BJ (cell line): Measurements from ENCODE around the gene CEP170. TPM values are rescaled to one million over a fixed set of nuclear protein-coding genes. Genes with fewer than 3 reads are reported as not detected.

ENCODE experiments used
- CTCF ChIA-PET: fragments of 350-600 bp; formaldehyde crosslinking; extraction: SDS; loops from one replicate; lab custom pipeline; 2021; ENCODE audit warnings: antibody characterized with exemption, inconsistent platforms; lab: Yijun Ruan, JAX
- POLR2A ChIA-PET: fragments of 300-600 bp; sonication (Branson Sonifier 250); formaldehyde crosslinking; extraction: SDS; loops from one replicate; lab custom pipeline; 2021; ENCODE audit warnings: antibody characterized with exemption; lab: Charles Lee
- DNase-seq: peaks from one replicate; pipeline ENCODE4 v3.0.0-alpha.2; 2011; ENCODE audit warnings: low read depth
- H3K27me3 ChIP-seq: 2 replicates; pipeline ENCODE4 v1.6.0; 2011; ENCODE audit warnings: low read length; ENCODE audit not compliant: control insufficient read depth, insufficient read depth
- H3K36me3 ChIP-seq: 2 replicates; pipeline ENCODE4 v1.5.1; 2011; ENCODE audit warnings: low read length; ENCODE audit not compliant: control insufficient read depth, insufficient read depth
- H3K4me3 ChIP-seq: 2 replicates; pipeline ENCODE4 v1.5.1; 2011; ENCODE audit warnings: low read depth, mild to moderate bottlenecking, control low read depth, low read length
- polyA plus RNA-seq: library from polyadenylated mRNA; depleted of rRNA; stranded (reverse); fragments of >200 nt; gene quantifications from 2 replicates; pipeline ENCODE4 v1.2.3, GENCODE V29; 2011
- TF ChIP-seq, protein P1 (sequence below): IDR thresholded peaks from 2 replicates; pipeline ENCODE4 v1.5.1; 2011; ENCODE audit warnings: low read depth, mild to moderate bottlenecking, control low read depth, inconsistent platforms, low read length, moderate library complexity; ENCODE audit not compliant: insufficient read depth

CEP170 gene
- polyA plus RNA-seq, 1 experiment = 42.0 TPM

DNA sequence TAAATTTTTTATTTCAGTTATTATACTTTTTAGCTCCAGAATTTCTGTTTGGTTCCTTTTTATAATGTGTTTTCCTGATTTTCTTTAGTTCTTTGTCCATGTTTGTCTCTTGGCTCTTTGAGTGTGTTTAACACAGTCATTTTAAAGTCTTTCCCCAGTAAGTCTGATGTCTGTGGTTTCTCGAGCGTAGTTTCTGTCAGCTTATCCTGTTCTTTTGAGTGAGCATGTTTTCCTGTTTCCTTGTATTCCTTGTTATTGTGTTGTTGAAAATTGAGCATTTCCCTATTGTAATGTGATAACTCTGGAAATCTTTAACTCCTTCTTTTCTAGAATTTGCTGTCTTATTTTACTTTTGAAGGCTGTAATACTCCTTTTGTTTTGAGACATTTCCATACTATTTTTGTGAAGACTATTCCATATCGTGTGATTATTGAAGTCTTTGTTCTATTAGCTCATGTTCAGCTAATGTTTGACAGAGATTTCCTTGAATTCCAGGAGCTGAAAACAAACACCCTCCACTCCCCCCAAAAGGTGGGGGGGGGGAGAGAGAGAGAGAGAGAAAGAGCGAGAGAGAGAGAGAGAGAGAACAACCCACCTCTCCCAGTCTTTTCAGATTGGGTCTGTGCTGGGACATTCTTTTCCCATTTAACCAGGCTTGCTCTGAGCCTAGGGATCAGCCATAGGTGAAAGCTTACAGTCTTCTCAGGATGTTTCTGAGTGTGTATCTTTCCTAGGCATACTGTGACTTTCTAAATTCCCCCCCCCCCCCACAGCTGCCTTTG lies 39.1 kb upstream of the CEP170 start:
- H3K4me3 ChIP-seq = no peak overlapping the region
- CTCF ChIA-PET = no interaction called here
- TF ChIP-seq, protein P1, sequence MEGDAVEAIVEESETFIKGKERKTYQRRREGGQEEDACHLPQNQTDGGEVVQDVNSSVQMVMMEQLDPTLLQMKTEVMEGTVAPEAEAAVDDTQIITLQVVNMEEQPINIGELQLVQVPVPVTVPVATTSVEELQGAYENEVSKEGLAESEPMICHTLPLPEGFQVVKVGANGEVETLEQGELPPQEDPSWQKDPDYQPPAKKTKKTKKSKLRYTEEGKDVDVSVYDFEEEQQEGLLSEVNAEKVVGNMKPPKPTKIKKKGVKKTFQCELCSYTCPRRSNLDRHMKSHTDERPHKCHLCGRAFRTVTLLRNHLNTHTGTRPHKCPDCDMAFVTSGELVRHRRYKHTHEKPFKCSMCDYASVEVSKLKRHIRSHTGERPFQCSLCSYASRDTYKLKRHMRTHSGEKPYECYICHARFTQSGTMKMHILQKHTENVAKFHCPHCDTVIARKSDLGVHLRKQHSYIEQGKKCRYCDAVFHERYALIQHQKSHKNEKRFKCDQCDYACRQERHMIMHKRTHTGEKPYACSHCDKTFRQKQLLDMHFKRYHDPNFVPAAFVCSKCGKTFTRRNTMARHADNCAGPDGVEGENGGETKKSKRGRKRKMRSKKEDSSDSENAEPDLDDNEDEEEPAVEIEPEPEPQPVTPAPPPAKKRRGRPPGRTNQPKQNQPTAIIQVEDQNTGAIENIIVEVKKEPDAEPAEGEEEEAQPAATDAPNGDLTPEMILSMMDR = no peak
- H3K27me3 ChIP-seq = no peaks in the 10 kb centered on the region
- DNase-seq = no peak
- H3K36me3 ChIP-seq = no peaks in the 10 kb centered on the region
- POLR2A ChIA-PET = no interaction called here

DNA sequence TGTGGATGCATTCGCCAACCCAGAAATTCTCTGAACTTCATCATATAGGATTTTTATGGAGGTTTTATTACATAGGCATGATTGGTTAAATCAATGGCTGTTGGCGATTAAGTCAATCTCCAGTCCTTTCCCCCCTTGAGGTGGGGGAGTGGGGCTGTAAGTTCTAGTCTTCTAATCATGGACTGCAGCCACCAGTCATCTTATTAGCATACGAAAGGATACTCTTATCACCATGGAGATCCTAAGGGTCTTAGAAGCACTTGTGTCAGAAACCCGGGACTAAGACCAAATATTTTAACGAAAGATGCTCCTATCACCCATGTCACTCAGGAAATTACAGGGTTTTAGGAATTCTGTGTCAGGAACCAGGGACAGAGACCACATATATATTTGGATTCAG lies 37.0 kb upstream of the CEP170 start:
- H3K4me3 ChIP-seq = no peak overlapping the region
- TF ChIP-seq, protein P1 = no peak
- ChIA-PET CTCF (no interaction called here), POLR2A (no interaction called here)
- H3K36me3 ChIP-seq = no peaks in the 10 kb centered on the region
- no peak for DNase-seq
- H3K27me3 ChIP-seq = no peaks in the 10 kb centered on the region

DNA sequence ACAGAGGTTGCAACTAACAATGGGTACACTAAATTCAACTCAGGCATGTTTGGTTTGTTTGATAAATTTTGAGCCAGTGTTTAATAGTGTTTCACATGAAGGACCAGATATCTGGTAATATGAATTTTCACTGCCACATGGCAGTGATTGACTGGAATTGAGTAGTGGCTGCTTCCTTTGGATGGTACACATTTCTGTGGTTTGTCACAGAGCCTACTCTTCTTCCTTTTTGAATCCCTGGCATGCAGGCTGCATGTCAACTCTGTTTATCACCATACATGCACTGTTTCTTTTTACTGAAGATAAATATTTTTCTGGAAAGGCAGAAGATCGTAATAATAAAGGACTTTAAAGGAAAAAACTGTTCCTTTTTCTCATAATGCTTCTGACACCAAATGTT lies 36.2 kb upstream of the CEP170 start:
- H3K36me3 ChIP-seq = no peaks in the 10 kb centered on the region
- CTCF ChIA-PET = no interaction called here
- TF ChIP-seq, protein P1 = no peak
- POLR2A ChIA-PET = no interaction called here
- no peak for DNase-seq
- no peaks in the 10 kb centered on the region for H3K27me3 ChIP-seq
- H3K4me3 ChIP-seq = no peak overlapping the region

DNA sequence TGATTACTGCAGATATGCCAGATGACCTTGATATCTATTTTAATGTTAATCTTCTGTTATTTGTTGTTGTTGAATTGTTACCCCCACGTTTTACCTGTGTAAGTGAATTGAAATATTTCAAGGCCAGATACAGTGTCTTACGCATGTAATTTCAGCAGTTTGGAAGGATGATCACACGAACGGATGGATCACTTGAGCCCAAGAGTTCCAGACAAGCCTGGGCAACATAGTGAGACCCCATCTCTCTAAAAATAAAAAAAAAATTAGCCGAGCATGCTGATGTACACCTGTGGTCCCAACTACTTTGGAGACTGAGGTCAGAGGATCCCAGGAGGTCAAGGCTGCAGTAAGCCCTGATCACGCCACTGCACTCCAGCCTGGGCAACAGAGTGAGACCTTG lies 33.0 kb upstream of the CEP170 start:
- Histone ChIP-seq H3K36me3 (no peaks in the 10 kb centered on the region), H3K27me3 (no peaks in the 10 kb centered on the region), H3K4me3 (no peak overlapping the region)
- TF ChIP-seq, protein P1 = no peak
- CTCF ChIA-PET = interaction anchor here (1.6 kb wide), 1 partner anchor 17 kb away, joined by 4 read pairs; no protein-coding TSS in a partner anchor
- no peak for DNase-seq
- POLR2A ChIA-PET = no interaction called here

DNA sequence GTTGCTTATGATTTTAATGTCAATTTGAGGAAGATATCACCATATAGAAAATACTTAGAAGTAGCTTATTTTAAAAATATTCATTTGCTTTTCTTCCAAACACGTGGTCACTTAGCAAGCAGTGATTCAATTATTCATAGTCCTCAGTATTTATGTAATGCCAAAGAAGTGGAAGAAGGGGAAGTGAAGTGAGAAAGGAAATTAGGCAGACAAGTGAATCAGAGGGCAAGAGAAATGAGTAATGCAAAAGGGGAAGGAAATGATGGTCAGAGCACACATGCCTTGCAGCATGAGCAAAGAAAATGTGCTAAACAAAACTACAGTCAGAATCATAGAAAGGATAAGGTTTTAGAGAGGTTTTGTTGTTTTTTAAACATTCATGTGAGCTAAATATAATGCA lies 32.6 kb upstream of the CEP170 start:
- ChIA-PET CTCF (interaction anchor here (1.1 to 1.7 kb wide), 3 partner anchors 9 to 18 kb away, joined by 4 to 6 read pairs (median 4); no protein-coding TSS in a partner anchor), POLR2A (interaction anchor here (0.6 kb wide), 1 partner anchor 18 kb away, joined by 10 read pairs; no protein-coding TSS in a partner anchor)
- TF ChIP-seq, protein P1 = no peak
- Histone ChIP-seq H3K27me3 (no peaks in the 10 kb centered on the region), H3K36me3 (no peaks in the 10 kb centered on the region), H3K4me3 (no peak overlapping the region)
- DNase-seq = peak; percentile 55
